ENCODE measurements around the gene RNH1. TPM values are rescaled to one million over a fixed set of nuclear protein-coding genes. Genes with fewer than 3 reads are reported as not detected.

Gene RNH1
- total RNA-seq, 1 donor from 2014 or later = 142 TPM

DNA sequence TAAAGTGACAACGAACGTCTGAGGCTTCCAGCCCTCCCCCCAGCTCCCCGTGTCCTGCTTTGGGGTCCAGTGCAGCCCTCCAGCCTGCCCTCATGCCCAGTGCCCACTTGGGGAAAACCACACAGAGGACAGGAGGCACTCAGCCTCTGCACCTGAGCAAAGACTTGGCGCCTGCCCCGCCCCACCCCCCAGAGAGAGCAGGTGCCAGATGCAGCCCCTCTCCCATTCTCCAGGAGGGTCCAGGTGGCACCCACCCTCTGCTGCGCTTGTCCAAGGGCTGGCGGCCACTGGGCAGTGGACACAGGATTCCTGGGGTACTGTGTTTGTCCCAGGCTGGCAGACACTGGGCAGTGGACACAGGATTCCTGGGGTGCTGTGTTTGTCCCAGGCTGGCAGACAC is 15.7 kb downstream of the RNH1 start:
- TF ChIP-seq, protein P1, sequence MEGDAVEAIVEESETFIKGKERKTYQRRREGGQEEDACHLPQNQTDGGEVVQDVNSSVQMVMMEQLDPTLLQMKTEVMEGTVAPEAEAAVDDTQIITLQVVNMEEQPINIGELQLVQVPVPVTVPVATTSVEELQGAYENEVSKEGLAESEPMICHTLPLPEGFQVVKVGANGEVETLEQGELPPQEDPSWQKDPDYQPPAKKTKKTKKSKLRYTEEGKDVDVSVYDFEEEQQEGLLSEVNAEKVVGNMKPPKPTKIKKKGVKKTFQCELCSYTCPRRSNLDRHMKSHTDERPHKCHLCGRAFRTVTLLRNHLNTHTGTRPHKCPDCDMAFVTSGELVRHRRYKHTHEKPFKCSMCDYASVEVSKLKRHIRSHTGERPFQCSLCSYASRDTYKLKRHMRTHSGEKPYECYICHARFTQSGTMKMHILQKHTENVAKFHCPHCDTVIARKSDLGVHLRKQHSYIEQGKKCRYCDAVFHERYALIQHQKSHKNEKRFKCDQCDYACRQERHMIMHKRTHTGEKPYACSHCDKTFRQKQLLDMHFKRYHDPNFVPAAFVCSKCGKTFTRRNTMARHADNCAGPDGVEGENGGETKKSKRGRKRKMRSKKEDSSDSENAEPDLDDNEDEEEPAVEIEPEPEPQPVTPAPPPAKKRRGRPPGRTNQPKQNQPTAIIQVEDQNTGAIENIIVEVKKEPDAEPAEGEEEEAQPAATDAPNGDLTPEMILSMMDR (IDR thresholded peaks at IDR 0.05; ENCODE audit: borderline replicate concordance) = no peak
- H3K36me3 ChIP-seq = peaks cover 67% of the 10 kb centered on the region
- intact Hi-C loops (cut with micrococcal nuclease) = no loop called here

DNA sequence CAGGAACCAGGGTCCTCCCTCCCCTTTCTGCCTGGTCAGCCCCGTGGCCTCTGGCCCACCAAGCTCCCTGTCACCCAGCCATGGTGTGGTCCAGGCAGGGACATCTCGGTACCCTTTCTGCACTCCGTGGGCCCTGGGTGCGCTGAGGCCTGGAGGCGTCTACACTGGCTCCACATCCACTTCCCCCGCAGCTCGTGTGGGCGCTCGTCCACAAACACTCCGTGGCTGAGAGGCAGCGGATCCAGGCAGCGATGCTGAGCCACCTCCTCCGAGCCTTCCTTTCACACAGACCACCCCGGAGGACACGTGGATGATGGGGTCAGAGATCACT is 16.1 kb downstream of the RNH1 start:
- Histone ChIP-seq H3K4me1 (peaks cover 8% of the 10 kb centered on the region), H3K27me3 (ENCODE audit: low read depth) (no peaks in the 10 kb centered on the region), H3K27ac (replicated peaks) (no peak overlapping the region), H3K4me3 (no peak overlapping the region), H3K9me3 (replicated peaks) (no peaks in the 10 kb centered on the region), H3K36me3 (peaks cover 64% of the 10 kb centered on the region)
- TF ChIP-seq, protein P1 (IDR thresholded peaks at IDR 0.05; ENCODE audit: borderline replicate concordance) = no peak
- DNase-seq = no peak
- intact Hi-C loops (cut with micrococcal nuclease) = no loop called here

More for the DNA sequence above, 15.7 kb downstream of the RNH1 start:
- Histone ChIP-seq H3K4me3 (no peak overlapping the region), H3K27ac (replicated peaks) (no peak overlapping the region), H3K27me3 (ENCODE audit: low read depth) (no peaks in the 10 kb centered on the region), H3K9me3 (replicated peaks) (no peaks in the 10 kb centered on the region), H3K4me1 (peaks cover 12% of the 10 kb centered on the region)
- no peak for DNase-seq

DNA sequence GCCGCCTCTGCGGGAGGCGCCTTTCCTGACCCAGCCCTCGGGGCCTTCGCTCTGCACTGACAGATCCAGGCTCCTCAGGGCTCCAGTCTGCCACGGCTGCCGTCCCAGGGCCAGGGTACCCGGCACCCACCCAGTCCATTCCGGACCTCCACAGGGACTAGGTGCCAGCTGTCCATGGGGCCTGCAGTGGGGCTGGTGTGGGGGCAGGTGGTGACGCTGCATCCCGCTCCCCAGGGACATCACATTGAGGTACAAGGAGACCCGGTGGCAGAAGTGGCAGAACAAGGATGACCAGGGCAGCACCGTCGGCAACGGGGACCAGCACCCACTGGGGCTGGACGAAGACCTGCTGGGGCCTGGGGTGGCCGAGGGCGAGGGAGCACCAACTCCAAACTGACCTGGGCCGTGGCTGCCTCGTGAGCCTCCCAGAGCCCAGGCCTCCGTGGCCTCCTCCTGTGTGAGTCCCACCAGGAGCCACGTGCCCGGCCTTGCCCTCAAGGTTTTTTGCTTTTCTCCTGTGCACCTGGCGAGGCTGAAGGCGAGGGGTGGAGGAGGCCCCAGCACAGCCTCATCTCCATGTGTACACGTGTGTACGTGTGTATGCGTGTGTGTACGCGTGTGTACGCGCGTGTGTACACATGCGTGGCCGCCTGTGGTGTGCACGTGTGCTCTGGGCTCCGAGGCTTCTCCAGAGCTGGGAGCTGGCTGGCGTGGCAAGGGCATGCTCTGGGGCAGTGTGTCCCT is 16.7 kb downstream of the RNH1 start:
- H3K27ac ChIP-seq (replicated peaks) = no peak overlapping the region
- peaks cover 3% of the 10 kb centered on the region for H3K4me1 ChIP-seq
- intact Hi-C loops (cut with micrococcal nuclease) = no loop called here
- TF ChIP-seq, protein P1 (IDR thresholded peaks at IDR 0.05; ENCODE audit: borderline replicate concordance) = no peak
- no peak overlapping the region for H3K4me3 ChIP-seq
- no peaks in the 10 kb centered on the region for H3K27me3 ChIP-seq (ENCODE audit: low read depth)
- DNase-seq = no peak
- H3K36me3 ChIP-seq = peaks cover 61% of the 10 kb centered on the region
- no peaks in the 10 kb centered on the region for H3K9me3 ChIP-seq (replicated peaks)

DNA sequence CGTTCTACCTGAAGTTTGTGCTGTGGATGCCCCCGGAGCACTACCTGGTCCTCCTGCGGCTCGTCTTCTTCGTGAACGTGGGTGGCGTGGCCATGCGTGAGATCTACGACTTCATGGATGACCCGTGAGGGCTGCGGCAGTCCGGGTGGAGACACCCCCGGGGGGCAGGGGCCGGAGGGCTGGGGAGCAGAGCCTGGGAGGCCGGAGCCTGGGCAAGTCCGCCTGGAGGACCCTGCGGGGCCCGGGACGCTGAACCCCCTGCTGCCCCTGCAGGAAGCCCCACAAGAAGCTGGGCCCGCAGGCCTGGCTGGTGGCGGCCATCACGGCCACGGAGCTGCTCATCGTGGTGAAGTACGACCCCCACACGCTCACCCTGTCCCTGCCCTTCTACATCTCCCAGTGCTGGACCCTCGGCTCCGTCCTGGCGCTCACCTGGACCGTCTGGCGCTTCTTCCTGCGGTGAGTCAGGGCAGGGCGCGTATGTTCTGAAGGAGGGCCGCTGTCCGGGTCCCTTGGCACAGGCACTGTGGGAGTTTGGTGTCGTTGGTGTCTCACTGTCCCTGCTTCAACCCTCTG is 17.3 kb downstream of the RNH1 start:
- intact Hi-C loops (cut with micrococcal nuclease) = no loop called here
- H3K4me3 ChIP-seq = no peak overlapping the region
- H3K27me3 ChIP-seq (ENCODE audit: low read depth) = no peaks in the 10 kb centered on the region
- TF ChIP-seq, protein P1 (IDR thresholded peaks at IDR 0.05; ENCODE audit: borderline replicate concordance) = no peak
- no peak for DNase-seq
- no peaks in the 10 kb centered on the region for H3K9me3 ChIP-seq (replicated peaks)
- H3K36me3 ChIP-seq = peaks cover 54% of the 10 kb centered on the region
- no peaks in the 10 kb centered on the region for H3K4me1 ChIP-seq
- H3K27ac ChIP-seq (replicated peaks) = no peak overlapping the region

DNA sequence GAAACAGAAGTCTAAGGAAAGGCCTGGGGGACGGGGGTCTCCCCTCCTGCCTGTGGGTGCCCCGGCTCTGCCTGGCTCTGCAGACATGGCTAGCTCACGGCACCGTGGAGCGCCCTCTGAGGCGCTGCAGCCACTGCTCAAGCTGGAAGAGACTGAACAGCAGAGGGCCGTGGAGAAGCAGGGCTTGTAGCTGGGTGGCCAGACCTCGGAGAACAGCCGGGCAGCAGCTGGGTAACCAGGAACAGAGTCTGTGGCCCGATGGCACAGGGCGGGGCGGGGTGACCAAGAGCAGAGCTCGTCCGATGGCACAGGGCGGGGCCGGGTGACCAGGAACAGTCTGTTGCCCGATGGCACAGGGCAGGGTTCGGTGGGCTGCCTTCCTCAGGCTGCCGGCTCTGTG is 18.1 kb downstream of the RNH1 start:
- intact Hi-C loops (cut with micrococcal nuclease) = no loop called here
- TF ChIP-seq, protein P1 (IDR thresholded peaks at IDR 0.05; ENCODE audit: borderline replicate concordance) = no peak
- Histone ChIP-seq H3K36me3 (peaks cover 47% of the 10 kb centered on the region), H3K9me3 (replicated peaks) (no peaks in the 10 kb centered on the region), H3K4me1 (peaks cover 2% of the 10 kb centered on the region), H3K27ac (replicated peaks) (no peak overlapping the region), H3K27me3 (ENCODE audit: low read depth) (no peaks in the 10 kb centered on the region), H3K4me3 (no peak overlapping the region)
- DNase-seq = no peak
